Dedifferentiated amniotic fluid mesenchymal stem cell (primary cell): ENCODE results near the gene OR5B3.
"Not testable (repeated sequence)": the region's sequence is repeated elsewhere in the genome, so short reads cannot be mapped to it uniquely, and the experiment has no call there.

ENCODE experiments used
- DNase-seq: peaks from one replicate; pipeline ENCODE4 v3.0.0-alpha.2; 2016; ENCODE audit errors: extremely low spot score

OR5B3 gene

GRCh38 chr11:58406774-58407173, at the start of gene OR5B3:
Gene OR5B3, minus strand, starts transcription at chr11:58406874. Its CDS starts 3,465 bp downstream, at chr11:58403409.
- no peak for DNase-seq

GRCh38 chr11:58451585-58451984, 44.9 kb upstream of the OR5B3 start:
- no peak for DNase-seq

GRCh38 chr11:58446294-58446693, 39.6 kb upstream of the OR5B3 start:
- DNase-seq: no peak

- no peak for DNase-seq
Measured at GRCh38 chr11:58444300-58444699, 37.6 kb upstream of the OR5B3 start.

- no peak for DNase-seq
Measured at GRCh38 chr11:58442136-58442535, 35.5 kb upstream of the OR5B3 start, which contains the start of gene OR5B12. Gene OR5B12, minus strand, starts transcription at chr11:58442236. Its CDS starts 2,085 bp downstream, at chr11:58440151.

- no peak for DNase-seq
Measured at GRCh38 chr11:58438486-58438885, 31.8 kb upstream of the OR5B3 start.

GRCh38 chr11:58434217-58434616, 27.5 kb upstream of the OR5B3 start:
- DNase-seq: no peak

- DNase-seq: no peak
Measured at GRCh38 chr11:58433638-58434203, 27.0 kb upstream of the OR5B3 start.

- no peak for DNase-seq
Measured at GRCh38 chr11:58429273-58429672, 22.6 kb upstream of the OR5B3 start.

GRCh38 chr11:58428021-58428420, 21.3 kb upstream of the OR5B3 start, which contains the start of gene OR5B2:
Gene OR5B2, minus strand, starts transcription at chr11:58428121. Its CDS starts 4,860 bp downstream, at chr11:58423261.
- DNase-seq: no peak

- DNase-seq: not testable (repeated sequence)
Measured at GRCh38 chr11:58399622-58400021, 7.1 kb downstream of the OR5B3 start.

GRCh38 chr11:58395581-58395980, 11.1 kb downstream of the OR5B3 start:
- no peak for DNase-seq

GRCh38 chr11:58394195-58394594, 12.5 kb downstream of the OR5B3 start:
- peak; percentile 50 for DNase-seq

GRCh38 chr11:58392746-58393145, 13.9 kb downstream of the OR5B3 start:
- no peak for DNase-seq

- no peak for DNase-seq
Measured at GRCh38 chr11:58391879-58392278, 14.8 kb downstream of the OR5B3 start.

- DNase-seq: no peak
Measured at GRCh38 chr11:58390551-58391063, 16.1 kb downstream of the OR5B3 start.

- no peak for DNase-seq
Measured at GRCh38 chr11:58358969-58359368, 47.7 kb downstream of the OR5B3 start, which contains the start of gene OR5B17. Gene OR5B17, minus strand, starts transcription at chr11:58359069. Its CDS starts 0 bp downstream, at chr11:58359069.

- no peak for DNase-seq
Measured at GRCh38 chr11:58354727-58355126, 51.9 kb downstream of the OR5B3 start.
